ENCODE measurements around the gene ALPL.
"Not testable (repeated sequence)": the region's sequence is repeated elsewhere in the genome, so short reads cannot be mapped to it uniquely, and the experiment has no call there.

The ALPL gene

DNA sequence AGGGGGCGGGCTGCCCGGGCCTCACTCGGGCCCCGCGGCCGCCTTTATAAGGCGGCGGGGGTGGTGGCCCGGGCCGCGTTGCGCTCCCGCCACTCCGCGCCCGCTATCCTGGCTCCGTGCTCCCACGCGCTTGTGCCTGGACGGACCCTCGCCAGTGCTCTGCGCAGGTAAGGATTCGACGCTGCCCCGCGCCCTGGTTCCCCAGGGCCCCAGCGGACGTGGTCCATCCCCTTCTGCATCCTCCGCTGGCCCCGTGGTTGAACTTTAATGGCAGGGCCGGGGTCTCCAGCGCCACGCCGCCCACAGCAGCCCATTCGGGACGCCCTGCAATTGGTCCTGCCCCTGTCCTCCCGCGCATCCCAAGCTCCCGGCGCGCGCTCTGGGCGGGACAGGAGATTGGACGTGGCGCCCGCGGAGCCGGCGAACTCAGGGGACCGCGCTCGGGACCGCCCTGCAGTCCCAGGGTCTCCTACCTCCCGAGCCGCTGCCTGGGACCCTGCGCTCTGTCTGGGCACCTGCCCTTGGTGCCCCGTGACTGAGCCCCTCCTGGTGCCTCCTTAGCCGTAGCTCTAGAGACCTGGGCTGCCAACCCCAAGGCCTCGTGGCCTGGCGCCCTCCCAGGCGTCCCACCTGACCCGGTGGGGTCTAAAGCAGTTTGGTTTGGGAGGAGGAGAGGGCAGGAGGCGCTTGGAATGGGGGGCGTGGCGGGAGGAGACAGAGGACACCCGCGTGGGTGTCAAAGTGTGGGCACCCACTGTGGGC lies at the start of gene ALPL:
Gene ALPL (plus strand): TSS at position 73 of the 762 bp plus-strand sequence. CDS start 44,659 bp downstream, outside the sequence.
- no peak for DNase-seq

GRCh38 chr1:21465127-21465526 lies 44.1 kb upstream of the ALPL start:
- not testable (repeated sequence) for DNase-seq

DNA sequence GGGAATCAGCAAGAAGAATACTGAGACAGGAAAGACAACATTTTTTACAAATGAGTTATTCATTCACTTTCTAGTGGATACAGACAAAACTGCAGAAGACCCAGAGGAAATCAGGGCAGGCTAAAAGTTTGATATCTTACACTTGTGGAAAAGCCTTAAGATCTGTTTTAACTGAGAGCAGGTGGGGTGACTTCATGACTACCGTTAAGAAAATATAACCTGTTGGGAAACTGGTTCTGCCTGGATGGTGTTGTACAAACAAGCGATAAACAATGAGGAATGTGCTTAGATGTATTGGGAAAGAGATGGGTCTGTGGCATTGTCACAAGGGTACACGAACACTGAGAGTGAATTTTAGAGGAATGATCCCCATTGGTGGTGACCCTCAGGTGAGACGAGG lies 41.3 kb upstream of the ALPL start:
- DNase-seq, result not testable (repeated sequence)

DNA sequence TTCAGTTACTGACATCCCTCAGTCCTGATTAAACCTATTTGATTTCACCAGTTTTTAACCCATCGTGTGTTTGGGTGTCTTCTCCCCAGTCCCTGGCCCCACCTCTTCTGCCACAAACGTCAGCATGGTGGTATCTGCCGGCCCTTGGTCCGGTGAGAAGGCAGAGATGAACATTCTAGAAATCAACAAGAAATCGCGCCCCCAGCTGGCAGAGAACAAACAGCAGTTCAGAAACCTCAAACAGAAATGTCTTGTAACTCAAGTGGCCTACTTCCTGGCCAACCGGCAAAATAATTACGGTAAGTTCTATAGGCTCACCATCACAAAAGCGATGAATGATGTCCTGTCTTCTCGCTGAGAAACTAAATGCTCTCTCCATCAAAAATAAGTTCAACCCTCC lies 40.6 kb upstream of the ALPL start:
- no peak for DNase-seq

DNA sequence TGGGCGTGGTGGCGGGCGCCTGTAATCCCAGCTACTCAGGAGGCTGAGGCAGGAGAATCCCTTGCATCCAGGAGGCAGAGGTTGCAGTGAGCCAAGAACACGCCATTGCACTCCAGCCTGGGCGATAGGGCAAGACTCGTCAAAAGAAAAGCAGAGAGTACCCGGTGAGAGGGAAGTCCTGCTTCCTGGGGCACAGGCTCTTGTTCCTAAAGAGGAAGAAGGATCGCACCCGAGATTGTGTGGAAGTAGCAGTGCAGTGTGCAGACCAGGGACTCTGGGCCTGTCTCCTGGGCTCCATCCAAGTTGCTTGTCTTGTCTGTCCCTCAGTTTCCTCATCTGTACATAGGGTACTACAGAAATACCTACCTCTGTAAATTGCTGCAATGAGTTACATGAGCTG lies 39.6 kb upstream of the ALPL start:
- no peak for DNase-seq

DNA sequence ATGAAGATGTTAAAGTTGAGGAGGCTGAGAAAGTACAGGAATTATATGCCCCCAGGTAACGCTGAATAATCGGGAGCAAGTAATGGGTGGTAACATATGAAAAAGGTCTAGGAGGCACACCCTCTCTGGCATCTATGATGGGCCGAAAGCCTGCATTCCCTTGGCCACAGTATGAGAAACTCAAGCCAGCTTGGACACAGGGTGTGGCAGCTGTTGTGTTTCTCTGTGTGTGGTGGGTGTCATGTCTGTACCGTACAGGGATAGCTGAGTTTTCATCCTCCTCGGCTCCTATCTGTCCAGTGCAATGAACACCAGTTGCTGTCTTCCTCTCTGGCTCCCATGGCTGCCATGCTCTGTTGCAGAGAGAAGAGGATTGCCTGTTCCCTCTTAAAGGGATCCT lies 36.4 kb upstream of the ALPL start:
- no peak for DNase-seq

DNA sequence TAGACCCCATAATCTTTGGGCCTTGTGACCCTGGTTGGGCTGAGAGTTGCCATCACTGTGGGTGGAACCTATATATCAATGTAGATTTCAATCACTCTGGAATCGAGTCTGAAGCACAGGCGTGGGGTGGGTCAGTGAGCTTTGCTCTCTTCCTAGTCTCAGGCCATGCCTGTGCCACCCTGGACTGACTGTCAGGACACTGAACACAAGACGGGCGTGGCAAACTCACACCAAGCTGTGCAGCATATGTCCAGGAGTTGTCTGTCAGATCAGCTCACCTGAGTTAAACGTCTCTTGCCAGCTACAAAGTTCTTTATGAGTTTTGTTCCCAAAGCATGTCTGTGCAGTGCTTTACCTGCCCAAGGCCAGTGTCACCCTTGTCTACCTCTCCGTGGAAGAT lies 30.9 kb upstream of the ALPL start:
- no peak for DNase-seq

DNA sequence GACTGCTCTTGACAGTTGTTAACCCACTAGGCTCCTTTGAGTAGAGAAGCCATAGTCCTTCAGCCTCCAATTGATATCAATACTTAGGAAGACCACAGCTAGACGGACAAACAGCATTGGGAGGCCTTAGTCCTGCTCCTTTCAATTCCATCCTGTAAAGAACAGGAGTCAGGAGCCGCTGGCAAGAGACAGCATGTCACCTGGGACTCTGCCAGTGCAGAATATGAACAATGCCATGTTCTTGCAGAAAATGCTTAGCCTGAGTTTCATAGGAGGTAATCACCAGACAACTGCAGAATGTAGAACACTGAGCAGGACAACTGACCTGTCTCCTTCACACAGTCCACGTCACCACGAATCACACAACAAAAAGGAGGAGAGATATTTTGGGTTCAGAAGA lies 25.3 kb upstream of the ALPL start:
- DNase-seq, result not testable (repeated sequence)

- DNase-seq, result no peak
These were observed 20.1 kb upstream of the ALPL start for GRCh38 chr1:21489146-21489545.

DNA sequence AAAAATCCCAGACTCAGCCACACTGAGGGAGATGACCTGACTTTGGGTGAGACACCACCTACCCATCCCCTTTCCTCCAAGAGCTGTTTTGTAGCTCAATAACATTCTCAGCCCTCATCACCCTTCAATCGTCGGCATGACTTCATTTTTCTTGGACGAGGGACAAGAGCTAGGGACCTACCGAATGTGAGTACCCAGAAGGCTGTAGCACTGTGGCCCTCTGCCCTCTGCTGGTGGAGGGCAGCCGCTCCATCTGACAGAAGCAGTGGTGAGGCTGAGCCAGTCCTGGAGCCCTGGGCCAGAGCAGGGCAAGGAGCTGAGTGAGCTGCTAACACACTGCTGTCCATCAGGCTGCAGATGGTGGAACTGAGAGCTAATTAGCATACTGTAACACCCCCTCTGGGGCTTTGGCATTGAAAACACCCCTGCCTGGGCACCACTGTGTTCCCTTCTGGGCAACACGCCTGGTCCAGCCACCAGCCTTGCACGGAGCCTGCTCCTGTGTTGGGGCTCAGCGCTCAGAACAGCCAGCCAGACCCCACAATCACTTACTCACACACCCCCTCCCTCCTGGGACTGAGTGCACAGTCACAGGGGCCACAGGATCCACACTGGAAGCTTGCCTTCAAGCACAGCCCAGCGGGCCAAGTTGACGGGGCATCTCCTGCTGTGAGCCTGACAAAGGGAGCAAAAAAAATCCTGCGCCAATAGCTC lies 18.3 kb upstream of the ALPL start:
- no peak for DNase-seq

GRCh38 chr1:21491488-21492355 lies 17.5 kb upstream of the ALPL start:
- DNase-seq, result peak; percentile 90

- no peak for DNase-seq
These were observed 16.9 kb upstream of the ALPL start for GRCh38 chr1:21492356-21492625.

- DNase-seq, result no peak
These were observed 15.0 kb upstream of the ALPL start for GRCh38 chr1:21494196-21494595.

DNA sequence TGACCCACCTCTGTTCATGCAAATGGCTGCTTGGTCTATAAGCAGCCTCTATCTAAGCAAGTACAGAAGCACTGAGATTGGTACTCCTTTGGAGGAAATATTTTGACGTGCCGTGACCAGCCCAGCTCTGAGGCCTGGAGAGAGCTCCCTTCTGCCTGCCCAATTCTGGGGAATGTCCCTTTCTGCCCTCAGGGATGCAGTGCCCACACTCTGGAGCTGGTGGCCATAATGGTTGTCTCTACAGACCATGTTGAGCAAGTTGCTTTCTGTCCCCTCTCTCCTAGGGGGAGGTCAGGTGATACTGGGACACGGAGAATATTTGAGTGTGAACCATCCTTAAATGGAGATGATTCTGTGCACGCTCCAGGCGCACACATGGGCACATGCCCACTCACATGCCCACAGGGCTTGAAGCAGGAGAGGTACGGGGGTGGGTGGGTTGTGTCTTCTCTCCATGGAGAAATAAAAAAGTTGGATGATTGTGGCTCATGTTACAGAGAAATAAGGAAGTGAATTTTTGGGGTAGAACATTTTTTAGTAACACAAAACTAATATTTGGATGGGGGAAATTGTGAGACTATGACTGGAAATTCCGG lies 13.9 kb upstream of the ALPL start:
- DNase-seq, result no peak

GRCh38 chr1:21496063-21496462 lies 13.2 kb upstream of the ALPL start:
- no peak for DNase-seq

- DNase-seq, result no peak
These were observed 12.3 kb upstream of the ALPL start for GRCh38 chr1:21496886-21497285.

GRCh38 chr1:21497466-21498061 lies 11.7 kb upstream of the ALPL start:
- DNase-seq, result no peak

- no peak for DNase-seq
These were observed 9.8 kb upstream of the ALPL start for GRCh38 chr1:21499283-21499950.

DNA sequence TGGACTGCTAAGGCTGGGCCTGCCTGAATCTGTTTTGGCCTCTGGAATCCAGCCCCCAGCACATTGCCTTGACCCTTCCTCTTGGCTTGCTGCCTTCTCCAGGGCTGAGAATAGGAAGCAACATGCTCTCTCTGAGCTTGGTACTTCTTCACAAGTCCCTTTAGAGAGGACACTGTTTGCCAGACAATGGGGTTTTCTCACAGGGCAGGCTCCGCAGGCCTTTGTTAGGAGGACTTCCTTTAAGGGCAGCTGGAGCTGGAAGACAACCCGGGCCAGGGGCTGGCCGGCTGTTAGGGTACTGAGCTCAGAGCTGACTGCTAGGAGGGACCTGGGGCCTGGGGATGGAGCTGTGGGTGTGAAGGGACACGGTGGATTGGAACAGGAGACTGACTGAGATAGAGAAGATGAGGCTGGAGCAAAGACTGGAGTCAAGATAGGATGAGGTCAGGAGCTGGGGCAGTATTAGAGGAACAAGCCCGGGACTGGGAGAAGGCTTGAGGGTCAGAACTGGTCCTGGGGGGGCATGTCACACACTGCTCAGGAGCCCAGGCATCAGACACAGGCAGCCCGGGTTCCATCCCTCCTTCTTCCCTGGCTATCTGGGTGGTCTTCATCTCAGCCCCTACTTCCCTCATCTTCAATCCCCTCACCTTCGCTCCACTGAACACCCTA lies 5.4 kb upstream of the ALPL start:
- no peak for DNase-seq

GRCh38 chr1:21506804-21507203 lies 2.4 kb upstream of the ALPL start:
- no peak for DNase-seq

GRCh38 chr1:21507511-21508270 lies 1.5 kb upstream of the ALPL start:
- no peak for DNase-seq

Measured in NCI-H2107 (cell line).